IPS-15b (cell line): ENCODE results near the gene C19orf53.
"Not testable (repeated sequence)": the region's sequence is repeated elsewhere in the genome, so short reads cannot be mapped to it uniquely, and the experiment has no call there.

Experiments
- H3K27me3 ChIP-seq: one replicate; pipeline ENCODE4 v1.6.1; 2013; ENCODE audit warnings: low read length; ENCODE audit not compliant: control insufficient read depth, insufficient read depth
- H3K36me3 ChIP-seq: one replicate; pipeline ENCODE4 v1.6.1; 2013; ENCODE audit warnings: low read length; ENCODE audit not compliant: control insufficient read depth, insufficient read depth
- H3K4me1 ChIP-seq: one replicate; pipeline ENCODE4 v1.6.1; 2013; ENCODE audit warnings: mild to moderate bottlenecking, low read length; ENCODE audit not compliant: control insufficient read depth, insufficient read depth
- H3K4me3 ChIP-seq: one replicate; pipeline ENCODE4 v1.5.1; 2013; ENCODE audit warnings: low read depth, low read length
- H3K9ac ChIP-seq: one replicate; pipeline ENCODE4 v1.6.1; 2013; ENCODE audit warnings: low read depth, mild to moderate bottlenecking, low read length
- H3K9me3 ChIP-seq: one replicate; pipeline ENCODE4 v1.6.1; 2013; ENCODE audit warnings: mild to moderate bottlenecking, low read length; ENCODE audit not compliant: control insufficient read depth, insufficient read depth

Gene C19orf53

DNA sequence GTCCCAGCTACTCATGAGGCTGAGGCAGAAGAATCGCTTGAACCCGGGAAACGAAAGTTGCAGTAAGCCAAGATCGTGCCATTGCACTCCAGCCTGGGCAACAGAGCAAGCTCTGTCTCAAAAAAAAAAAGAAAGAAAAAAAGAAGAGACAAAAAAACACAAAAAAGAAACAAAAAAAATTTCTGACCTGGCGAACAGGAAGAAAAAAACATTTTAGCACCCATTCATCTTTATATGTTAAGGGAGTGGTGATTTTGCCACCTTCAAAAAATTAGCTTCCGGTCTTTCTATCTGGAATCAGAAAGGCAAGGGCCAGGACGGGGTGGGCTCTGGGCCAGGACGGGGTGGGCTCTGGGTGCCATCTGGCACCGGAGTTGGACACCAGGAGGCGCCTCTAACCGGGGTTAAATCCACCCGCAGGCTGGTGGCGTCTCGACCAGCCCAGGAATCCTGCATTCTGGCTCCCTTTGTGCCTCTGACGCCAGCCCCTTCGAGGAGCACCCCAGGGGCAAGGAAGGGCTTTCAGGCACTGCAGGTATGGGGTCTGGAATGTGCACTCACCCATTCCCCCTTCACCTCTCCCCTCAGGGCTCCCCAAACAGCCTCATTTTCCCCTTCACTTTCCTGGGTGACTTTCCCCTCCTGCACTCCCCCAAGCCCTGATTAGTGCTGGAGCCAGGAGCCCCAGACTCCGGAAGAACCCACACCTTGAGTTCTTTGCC, 10.6 kb downstream of the C19orf53 start:
- Histone ChIP-seq H3K4me1 (no peaks in the 10 kb centered on the region), H3K4me3 (no peak overlapping the region), H3K9me3 (no peaks in the 10 kb centered on the region), H3K27me3 (no peaks in the 10 kb centered on the region), H3K36me3 (no peaks in the 10 kb centered on the region), H3K9ac (no peak overlapping the region)

DNA sequence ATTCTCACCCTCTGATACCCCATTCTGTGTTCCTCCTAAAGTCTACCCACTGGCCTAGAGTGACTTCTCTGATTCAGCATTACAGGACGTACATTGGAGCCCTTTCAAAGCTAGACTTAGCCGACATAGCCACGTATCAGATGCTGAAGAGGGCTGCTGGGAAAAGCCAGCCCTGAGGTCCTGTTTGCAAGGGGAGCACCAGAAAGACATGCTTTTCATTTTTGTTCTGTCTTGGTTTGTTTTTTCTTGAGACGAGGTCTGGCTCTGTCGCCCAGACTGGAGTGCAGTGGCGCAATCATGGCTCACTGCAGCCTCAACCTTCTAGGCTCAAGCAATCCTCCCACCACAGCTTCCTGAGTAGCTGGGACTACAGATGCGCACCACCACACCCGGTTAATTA, 14.7 kb downstream of the C19orf53 start:
- Histone ChIP-seq H3K36me3 (no peaks in the 10 kb centered on the region), H3K27me3 (no peaks in the 10 kb centered on the region), H3K4me1 (no peaks in the 10 kb centered on the region), H3K9me3 (no peaks in the 10 kb centered on the region), H3K4me3 (no peak overlapping the region), H3K9ac (no peak overlapping the region)

DNA sequence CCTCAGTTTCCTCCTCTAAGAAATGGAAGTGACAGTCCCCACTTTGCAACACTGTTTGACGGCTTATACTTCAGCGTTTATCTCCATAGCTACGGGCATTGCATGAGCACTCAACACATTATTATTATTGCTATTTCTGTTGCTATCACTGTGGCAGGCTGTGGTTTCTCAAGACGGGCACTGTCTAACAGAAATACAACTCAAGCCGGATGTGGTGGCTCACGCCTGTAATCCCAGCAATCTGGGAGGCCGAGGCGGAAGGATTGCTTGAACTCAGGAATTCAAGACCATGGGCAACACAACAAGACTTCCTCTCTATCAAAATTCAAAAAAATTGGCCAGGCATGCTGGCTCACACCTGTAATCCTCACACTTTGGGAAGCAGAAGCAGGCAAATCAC, 16.1 kb downstream of the C19orf53 start:
- H3K9ac ChIP-seq: no peak overlapping the region

DNA sequence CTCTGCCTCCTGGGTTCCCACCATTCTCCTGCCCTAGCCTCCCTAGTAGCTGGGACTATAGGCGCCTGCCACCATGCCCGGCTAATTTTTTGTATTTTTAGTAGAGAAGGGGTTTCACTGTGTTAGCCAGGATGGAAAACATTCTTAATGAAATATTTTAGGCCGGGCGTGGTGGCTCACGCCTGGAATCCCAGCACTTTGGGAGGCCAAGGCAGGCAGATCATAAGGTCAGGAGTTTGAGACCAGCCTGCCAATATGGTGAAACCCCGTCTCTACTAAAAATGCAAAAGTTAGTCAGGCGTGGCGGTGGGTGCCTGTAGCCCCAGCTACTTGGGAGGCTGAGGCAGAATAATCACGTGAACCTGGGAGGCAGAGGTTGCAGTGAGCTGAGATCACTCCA, 19.1 kb downstream of the C19orf53 start:
- H3K4me3 ChIP-seq, H3K9ac ChIP-seq, H3K36me3 ChIP-seq, H3K4me1 ChIP-seq, H3K27me3 ChIP-seq, H3K9me3 ChIP-seq: not testable (repeated sequence)

More for the DNA sequence above, 16.1 kb downstream of the C19orf53 start:
- Histone ChIP-seq H3K36me3 (no peaks in the 10 kb centered on the region), H3K4me1 (peaks cover 2% of the 10 kb centered on the region), H3K4me3 (no peak overlapping the region), H3K9me3 (no peaks in the 10 kb centered on the region), H3K27me3 (no peaks in the 10 kb centered on the region)

DNA sequence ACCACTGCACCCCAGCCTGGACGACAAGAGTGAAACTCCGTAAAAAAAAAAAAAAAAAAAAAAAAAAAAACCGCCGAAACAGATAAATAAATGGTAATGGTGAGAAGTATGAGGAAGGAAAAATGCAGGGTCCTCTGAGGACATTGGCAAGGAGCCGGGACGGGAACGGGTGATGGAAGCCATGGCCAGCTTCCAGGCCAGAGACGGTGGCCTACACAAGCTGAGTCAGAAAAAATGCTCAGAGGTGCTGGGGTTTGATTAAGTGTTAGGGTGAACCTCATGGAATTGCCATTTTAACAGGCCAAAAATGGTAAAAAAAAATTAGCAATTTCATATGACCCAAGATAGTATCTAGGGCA, 20.1 kb downstream of the C19orf53 start:
- Histone ChIP-seq H3K36me3 (no peaks in the 10 kb centered on the region), H3K27me3 (no peaks in the 10 kb centered on the region), H3K4me1 (peaks cover 2% of the 10 kb centered on the region), H3K9ac (peak overlapping the region; percentile 47), H3K4me3 (peak overlapping the region; percentile 53), H3K9me3 (no peaks in the 10 kb centered on the region)

DNA sequence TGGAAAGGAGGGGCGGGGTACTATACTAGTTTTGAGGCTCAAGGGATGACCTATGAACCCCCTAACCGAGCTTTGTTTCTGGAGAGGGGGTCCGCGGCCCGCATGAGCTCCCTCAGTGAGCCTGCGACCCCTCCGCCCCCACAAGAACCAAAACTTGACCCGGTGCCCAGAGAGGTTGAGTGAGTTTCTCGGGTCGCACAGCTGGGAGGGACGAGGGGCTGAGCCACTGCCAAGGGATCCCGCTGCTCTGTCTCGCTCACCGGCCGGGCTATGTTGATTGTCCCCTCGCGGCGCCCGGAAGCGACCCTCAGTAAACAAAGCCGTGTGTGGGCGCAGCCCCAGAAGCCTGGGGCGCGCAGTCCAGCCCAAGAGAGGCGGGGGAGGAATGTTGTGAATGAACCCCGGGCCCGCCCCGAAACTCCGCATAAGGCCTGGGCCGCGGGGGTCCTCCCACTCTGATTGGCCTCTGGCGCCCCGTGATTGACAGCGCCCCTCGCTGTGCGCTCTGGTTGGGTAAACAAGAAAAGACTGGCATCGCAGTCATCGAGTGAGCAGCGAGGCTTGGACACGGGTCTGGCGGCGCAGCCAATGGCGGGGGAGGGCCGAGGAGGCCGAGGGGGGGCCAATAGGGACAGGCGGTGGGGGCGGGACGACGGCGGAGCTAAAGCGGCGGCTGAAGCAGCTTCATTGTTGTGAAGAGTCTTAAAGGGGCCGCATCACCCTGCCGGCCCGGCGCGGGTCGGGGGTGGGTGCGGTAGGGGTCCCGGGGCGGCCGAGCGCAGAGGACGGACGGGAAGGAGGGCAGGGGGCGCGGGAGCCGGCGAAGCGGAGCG, 20.7 kb downstream of the C19orf53 start, which contains the start of gene ZSWIM4:
Gene ZSWIM4, plus strand, starts transcription at position 687 of the 833 bp plus-strand sequence. CDS start 206 bp downstream, outside the sequence.
- Histone ChIP-seq H3K4me1 (peaks cover 2% of the 10 kb centered on the region), H3K36me3 (no peaks in the 10 kb centered on the region), H3K9me3 (no peaks in the 10 kb centered on the region), H3K9ac (peak within 1 kb of the TSS; percentile 73), H3K27me3 (no peaks in the 10 kb centered on the region), H3K4me3 (peak within 1 kb of the TSS; percentile 75)

DNA sequence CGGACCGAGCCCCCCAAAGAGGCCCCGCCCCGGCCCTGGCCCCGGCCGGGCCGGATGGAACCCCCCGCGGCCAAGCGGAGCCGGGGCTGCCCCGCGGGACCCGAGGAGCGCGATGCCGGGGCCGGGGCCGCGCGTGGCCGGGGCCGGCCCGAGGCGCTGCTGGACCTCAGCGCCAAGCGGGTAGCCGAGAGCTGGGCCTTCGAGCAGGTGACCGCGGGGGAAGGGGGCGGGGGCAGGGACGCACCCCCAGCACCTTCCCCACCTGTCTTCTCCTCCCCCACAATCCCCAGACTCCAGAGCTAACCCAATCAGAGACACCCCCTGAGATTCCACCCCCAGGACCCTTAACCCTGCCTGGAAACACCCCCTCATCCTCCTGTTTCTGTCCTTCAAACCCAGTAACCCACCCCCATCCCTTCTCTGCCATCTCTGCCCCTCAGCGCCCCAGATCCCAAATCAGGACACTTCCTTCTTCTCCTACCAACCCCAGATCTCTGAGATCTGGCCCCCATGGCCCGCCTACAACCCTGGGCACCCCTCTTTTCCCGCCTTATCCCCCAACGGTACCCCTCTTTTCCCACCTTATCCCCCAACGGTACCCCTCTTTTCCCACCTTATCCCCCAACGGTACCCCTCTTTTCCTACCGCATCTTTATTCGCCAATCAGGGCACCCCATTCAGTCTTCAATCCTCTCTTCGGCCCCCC, 21.5 kb downstream of the C19orf53 start:
- peak overlapping the region; percentile 75 for H3K4me3 ChIP-seq

DNA sequence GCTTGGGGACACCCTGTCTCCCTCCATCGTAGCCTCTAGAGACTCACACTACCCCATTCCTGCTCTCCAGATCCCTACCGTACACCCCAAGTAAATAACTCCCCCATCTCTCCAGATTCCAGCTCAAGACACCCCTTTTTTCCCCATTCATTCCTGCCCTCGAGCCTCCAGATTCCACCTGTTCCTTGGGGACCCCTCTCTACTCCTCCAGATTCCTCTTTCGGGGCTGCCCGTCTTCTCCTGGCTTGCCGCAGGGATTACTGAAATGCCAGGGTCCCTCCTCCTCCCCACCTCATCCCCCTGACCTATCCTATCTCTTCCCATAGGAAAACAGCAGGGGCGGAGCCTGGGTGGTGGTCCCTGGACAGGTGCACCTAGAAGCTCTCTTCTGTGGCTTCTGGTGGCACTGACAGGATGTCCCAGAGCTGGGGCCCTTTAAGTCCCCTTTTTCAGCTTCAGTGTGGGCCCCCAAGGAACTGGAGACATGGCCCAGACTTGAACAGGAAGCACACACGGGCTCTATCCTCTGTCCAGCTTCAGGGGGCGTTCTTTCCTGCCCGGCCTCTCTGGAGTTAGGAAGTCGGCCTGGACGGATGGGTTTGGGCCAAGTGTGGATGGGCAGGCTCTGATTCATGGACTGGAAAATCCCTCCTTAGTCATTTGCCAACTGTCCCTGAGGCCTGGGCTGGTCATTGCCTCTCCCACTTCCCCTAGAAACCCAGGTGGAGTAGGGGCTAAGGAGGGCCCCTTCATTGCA, 22.2 kb downstream of the C19orf53 start:
- H3K9me3 ChIP-seq: no peaks in the 10 kb centered on the region
- peaks cover 2% of the 10 kb centered on the region for H3K4me1 ChIP-seq
- peak overlapping the region; percentile 75 for H3K4me3 ChIP-seq
- H3K36me3 ChIP-seq: no peaks in the 10 kb centered on the region
- H3K27me3 ChIP-seq: no peaks in the 10 kb centered on the region
- H3K9ac ChIP-seq: no peak overlapping the region

More for the DNA sequence above, 21.5 kb downstream of the C19orf53 start:
- peak overlapping the region; percentile 73 for H3K9ac ChIP-seq
- H3K9me3 ChIP-seq: no peaks in the 10 kb centered on the region
- no peaks in the 10 kb centered on the region for H3K36me3 ChIP-seq
- no peaks in the 10 kb centered on the region for H3K27me3 ChIP-seq
- peaks cover 2% of the 10 kb centered on the region for H3K4me1 ChIP-seq

DNA sequence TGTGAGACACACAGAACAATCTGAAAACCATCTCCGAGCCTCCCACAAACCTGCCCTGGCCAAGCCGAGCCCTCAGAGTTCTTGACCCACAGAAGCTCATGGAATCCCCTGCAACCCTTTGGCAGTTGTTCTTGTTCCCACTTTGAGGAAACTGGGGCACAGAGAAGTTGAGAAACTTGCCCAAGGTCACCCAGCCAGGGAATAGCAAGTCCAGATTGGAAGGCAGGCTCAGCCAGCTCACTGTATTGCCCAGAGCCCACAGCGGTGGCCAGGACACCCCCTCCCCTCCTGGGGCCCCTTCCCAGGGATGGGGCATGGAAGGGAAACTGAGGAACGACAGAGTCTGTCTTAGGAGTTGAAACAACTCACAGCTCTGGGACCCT, 22.8 kb downstream of the C19orf53 start:
- Histone ChIP-seq H3K9me3 (no peaks in the 10 kb centered on the region), H3K4me3 (no peak overlapping the region), H3K36me3 (no peaks in the 10 kb centered on the region), H3K27me3 (no peaks in the 10 kb centered on the region), H3K9ac (no peak overlapping the region), H3K4me1 (peaks cover 2% of the 10 kb centered on the region)

DNA sequence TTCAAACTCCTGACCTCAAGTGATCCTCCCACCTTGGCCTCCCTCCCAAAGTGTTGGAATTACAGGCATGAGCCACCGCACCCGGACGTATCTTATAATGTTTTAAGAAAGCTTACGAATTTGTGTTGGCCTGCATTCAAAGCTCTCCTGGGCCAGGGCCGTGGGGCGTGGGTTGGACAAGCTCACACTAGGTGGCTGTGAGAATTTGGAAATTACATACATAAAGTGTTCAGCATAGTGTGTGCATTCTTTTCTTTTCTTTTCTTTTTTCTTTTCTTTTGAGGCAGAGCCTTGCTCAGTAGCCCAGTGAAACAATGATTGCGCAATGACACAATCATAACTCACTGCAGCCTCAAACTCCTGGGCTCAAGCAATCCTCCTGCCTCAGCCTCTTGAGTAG, 23.6 kb downstream of the C19orf53 start:
- no peaks in the 10 kb centered on the region for H3K9me3 ChIP-seq
- H3K4me1 ChIP-seq: peaks cover 2% of the 10 kb centered on the region
- H3K36me3 ChIP-seq: no peaks in the 10 kb centered on the region
- H3K27me3 ChIP-seq: no peaks in the 10 kb centered on the region
- H3K9ac ChIP-seq: no peak overlapping the region
- no peak overlapping the region for H3K4me3 ChIP-seq

DNA sequence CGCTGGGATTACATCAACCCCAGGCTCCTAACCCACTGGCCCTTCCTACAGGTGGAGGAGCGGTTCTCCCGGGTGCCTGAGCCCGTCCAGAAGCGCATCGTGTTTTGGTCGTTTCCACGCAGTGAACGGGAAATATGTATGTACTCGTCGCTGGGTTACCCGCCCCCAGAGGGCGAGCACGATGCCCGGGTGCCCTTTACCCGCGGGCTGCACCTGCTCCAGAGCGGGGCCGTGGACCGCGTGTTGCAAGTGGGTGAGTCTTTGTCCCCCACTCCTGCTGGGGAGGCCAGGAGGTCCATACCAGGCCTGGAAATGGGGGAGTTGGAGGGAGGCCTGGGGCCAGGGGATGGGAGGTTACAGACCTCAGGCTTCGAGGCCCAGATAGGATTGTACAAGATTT, 25.4 kb downstream of the C19orf53 start:
- H3K36me3 ChIP-seq: no peaks in the 10 kb centered on the region
- no peak overlapping the region for H3K4me3 ChIP-seq
- H3K9ac ChIP-seq: no peak overlapping the region
- no peaks in the 10 kb centered on the region for H3K9me3 ChIP-seq
- no peaks in the 10 kb centered on the region for H3K4me1 ChIP-seq
- H3K27me3 ChIP-seq: no peaks in the 10 kb centered on the region
